H1 (cell line): ENCODE measurements around the gene AP3M1. TPM values are rescaled to one million over a fixed set of nuclear protein-coding genes. Genes with fewer than 3 reads are reported as not detected.

Experiments used
- CTCF ChIA-PET: fragments of 300-600 bp; sonication (Branson Sonifier 250); formaldehyde crosslinking; loops from one replicate; lab custom pipeline; 2021; ENCODE audit not compliant: partially characterized antibody; lab: Charles Lee
- POLR2A ChIA-PET: fragments of 300-600 bp; sonication (Branson Sonifier 250); formaldehyde crosslinking; loops from one replicate; lab custom pipeline; 2021; ENCODE audit warnings: inconsistent platforms; ENCODE audit not compliant: partially characterized antibody; lab: Charles Lee
- DNase-seq, 2 experiments: peaks; one replicate each; pipeline versions ENCODE4 v3.0.0 to v3.0.0-alpha.2; 2010 to 2022; ENCODE audit warnings: low spot score in 2 of 2, low read depth in 1 of 2, mixed read lengths in 1 of 2
- FAIRE-seq: peaks from 2 replicates; lab custom pipeline; 2011; peaks lifted over from hg19 to GRCh38; lab: Jason Lieb, UNC
- H2AFZ ChIP-seq: 2 replicates; pipeline ENCODE4 v1.8.1; 2012; ENCODE audit warnings: low read length, inconsistent platforms
- H2AK5ac ChIP-seq: 2 replicates; pipeline ENCODE4 v1.6.1; 2013; ENCODE audit warnings: low read depth, low read length
- H2BK120ac ChIP-seq: replicated peaks from 2 replicates; pipeline ENCODE3; 2013; ENCODE audit warnings: low read depth, low read length, inconsistent platforms
- H2BK12ac ChIP-seq: 2 replicates; pipeline ENCODE4 v1.6.1; 2013; ENCODE audit warnings: low read depth, low read length
- H2BK15ac ChIP-seq: 2 replicates; pipeline ENCODE4 v1.6.1; 2013; ENCODE audit warnings: low read length
- H2BK20ac ChIP-seq: 2 replicates; pipeline ENCODE4 v1.6.1; 2013; ENCODE audit warnings: low read length
- H2BK5ac ChIP-seq: 2 replicates; pipeline ENCODE4 v1.6.1; 2013; ENCODE audit warnings: low read depth, low read length
- H3K14ac ChIP-seq: 2 replicates; pipeline ENCODE4 v1.6.1; 2013; ENCODE audit warnings: inconsistent platforms; ENCODE audit not compliant: insufficient read length
- H3K18ac ChIP-seq: 2 replicates; pipeline ENCODE4 v1.6.1; 2013; ENCODE audit warnings: low read length; ENCODE audit errors: extremely low read depth
- H3K23ac ChIP-seq: 2 replicates; pipeline ENCODE4 v1.6.1; 2013; ENCODE audit warnings: inconsistent platforms; ENCODE audit not compliant: insufficient read length
- H3K23me2 ChIP-seq: 2 replicates; pipeline ENCODE4 v1.6.1; 2013; ENCODE audit warnings: low read depth, low read length
- H3K27ac ChIP-seq: 2 replicates; pipeline ENCODE4 v1.6.1; 2011; ENCODE audit warnings: low read depth, low read length, inconsistent platforms
- H3K27me3 ChIP-seq, 4 experiments: replicated peaks in 1 of 4; 1 replicate in 1 of 4; 2 replicates in 3 of 4; pipeline versions ENCODE4 v1.6.1 to v1.8.1; 2011 to 2013; ENCODE audit warnings: low read length in 3 of 4, mild to moderate bottlenecking in 3 of 4, inconsistent platforms in 2 of 4, mixed read lengths in 2 of 4, moderate library complexity in 1 of 4; ENCODE audit not compliant: control insufficient read depth in 3 of 4, insufficient read depth in 3 of 4; ENCODE audit errors: extremely low read depth in 1 of 4
- H3K36me3 ChIP-seq, 4 experiments: 2 replicates each; pipeline versions ENCODE4 v1.6.1 to v1.8.1; 2011 to 2013; ENCODE audit warnings: mild to moderate bottlenecking in 4 of 4, low read length in 3 of 4, moderate library complexity in 2 of 4, control low read depth in 1 of 4, inconsistent platforms in 1 of 4; ENCODE audit not compliant: insufficient read depth in 4 of 4, control insufficient read depth in 2 of 4
- H3K4ac ChIP-seq: replicated peaks from 2 replicates; pipeline ENCODE3; 2013; ENCODE audit warnings: low read length, low read depth, mixed read lengths, inconsistent platforms; ENCODE audit not compliant: insufficient read length
- H3K4me1 ChIP-seq, 4 experiments: replicated peaks in 1 of 4; 1 replicate in 1 of 4; 2 replicates in 3 of 4; pipeline versions ENCODE4 v1.6.1 to v1.8.1; 2011 to 2013; ENCODE audit warnings: low read length in 3 of 4, inconsistent platforms in 2 of 4, mixed read lengths in 1 of 4; ENCODE audit not compliant: insufficient read depth in 4 of 4, control insufficient read depth in 3 of 4
- H3K4me2 ChIP-seq, 2 experiments: 2 replicates each; pipeline versions ENCODE4 v1.6.1 to v1.8.1; 2011 to 2013; ENCODE audit warnings: low read depth in 2 of 2, low read length in 2 of 2, control low read depth in 1 of 2, inconsistent platforms in 1 of 2, mild to moderate bottlenecking in 1 of 2; ENCODE audit not compliant: insufficient read depth in 1 of 2
- H3K4me3 ChIP-seq, 4 experiments: fragments of 200-600, 300-600 bp in 1 of 4; sonication (generic), shearing (Covaris generic), sonication (Bioruptor Twin) in 1 of 4; 2 replicates each; pipeline versions ENCODE4 v1.5.1 to v1.8.1; 2011 to 2016; ENCODE audit warnings: low read length in 4 of 4, low read depth in 3 of 4, control low read depth in 2 of 4, inconsistent platforms in 2 of 4, mild to moderate bottlenecking in 2 of 4, mixed read lengths in 1 of 4, moderate library complexity in 1 of 4; ENCODE audit not compliant: insufficient read depth in 2 of 4; ENCODE audit errors: extremely low read depth in 1 of 4
- H3K56ac ChIP-seq: replicated peaks from 2 replicates; pipeline ENCODE3; 2013; ENCODE audit warnings: low read depth, mild to moderate bottlenecking, mixed read lengths, low read length, inconsistent platforms; ENCODE audit not compliant: insufficient read length
- H3K79me1 ChIP-seq: 2 replicates; pipeline ENCODE4 v1.6.1; 2013; ENCODE audit warnings: low read depth, low read length, control low read depth
- H3K79me2 ChIP-seq, 2 experiments: 2 replicates each; pipeline versions ENCODE4 v1.6.1 to v1.8.1; 2012 to 2013; ENCODE audit warnings: low read length in 2 of 2, mild to moderate bottlenecking in 2 of 2, inconsistent platforms in 1 of 2; ENCODE audit not compliant: insufficient read depth in 2 of 2, control insufficient read depth in 1 of 2
- H3K9ac ChIP-seq, 4 experiments: replicated peaks in 1 of 4; 1 replicate in 1 of 4; 2 replicates in 3 of 4; pipeline versions ENCODE4 v1.6.1 to v1.8.1; 2011 to 2013; ENCODE audit warnings: low read depth in 3 of 4, low read length in 3 of 4, control low read depth in 2 of 4, mild to moderate bottlenecking in 2 of 4, moderate library complexity in 2 of 4, inconsistent platforms in 1 of 4; ENCODE audit errors: extremely low read depth in 1 of 4
- H3K9me3 ChIP-seq, 2 experiments: 2 replicates each; pipeline versions ENCODE4 v1.6.1 to v1.8.1; 2012 to 2013; ENCODE audit warnings: mild to moderate bottlenecking in 2 of 2, moderate library complexity in 2 of 2, control low read depth in 1 of 2, inconsistent platforms in 1 of 2, low read depth in 1 of 2, low read length in 1 of 2, mixed read lengths in 1 of 2; ENCODE audit not compliant: insufficient read depth in 2 of 2
- H4K20me1 ChIP-seq, 2 experiments: replicated peaks in 1 of 2; 2 replicates each; pipeline versions ENCODE3 to v1.8.1; 2011 to 2013; ENCODE audit warnings: inconsistent platforms in 2 of 2, low read length in 2 of 2, mild to moderate bottlenecking in 1 of 2; ENCODE audit not compliant: insufficient read depth in 2 of 2, control insufficient read depth in 1 of 2
- H4K5ac ChIP-seq: 2 replicates; pipeline ENCODE4 v1.6.1; 2013; ENCODE audit warnings: low read length, low read depth, mixed read lengths, inconsistent platforms; ENCODE audit not compliant: insufficient read length
- H4K8ac ChIP-seq: 2 replicates; pipeline ENCODE4 v1.8.0; 2013; ENCODE audit warnings: mild to moderate bottlenecking, moderate library complexity, low read length, inconsistent platforms; ENCODE audit not compliant: insufficient read depth; ENCODE audit errors: extremely low read depth
- H4K91ac ChIP-seq: replicated peaks from 2 replicates; pipeline ENCODE3; 2013; ENCODE audit warnings: low read length, mixed read lengths, inconsistent platforms; ENCODE audit not compliant: insufficient read length
- CREB1 ChIP-seq: IDR thresholded peaks from 2 replicates; pipeline ENCODE4 v1.6.1; 2012; ENCODE audit warnings: inconsistent platforms
- CTBP2 ChIP-seq: IDR thresholded peaks from 2 replicates; pipeline ENCODE4 v1.7.0; 2011; ENCODE audit warnings: borderline replicate concordance, mild to moderate bottlenecking, moderate library complexity, mixed read lengths, low read length; ENCODE audit not compliant: insufficient read depth, insufficient read length
- SP4 ChIP-seq: IDR thresholded peaks from 2 replicates; pipeline ENCODE4 v1.6.1; 2012; ENCODE audit warnings: low read length, inconsistent platforms
- TEAD4 ChIP-seq: IDR thresholded peaks from 2 replicates; pipeline ENCODE4 v1.6.1; 2012; ENCODE audit warnings: low read depth, low read length, inconsistent platforms, mixed read lengths
- WGBS, 2 experiments: shearing (Covaris generic) in 1 of 2; methylation state at CpG; one replicate each; pipeline versions ENCODE4 v1.1.6 to v1.1.7; 2013 to 2015; ENCODE audit warnings: low lambda C conversion rate in 2 of 2, mixed read lengths in 2 of 2, inconsistent platforms in 1 of 2, low coverage in 1 of 2, missing lambda C conversion rate in 1 of 2; ENCODE audit not compliant: insufficient replicate concordance in 2 of 2, insufficient coverage in 1 of 2, insufficient read length in 1 of 2; ENCODE audit errors: extremely low coverage in 1 of 2, missing lambda C conversion rate in 1 of 2; 5-methylcytosine and 5-hydroxymethylcytosine counted together
- polyA plus RNA-seq, 7 experiments: library from polyadenylated mRNA; depleted of rRNA in 3 of 7; stranded (reverse) in 5 of 7; unstranded in 2 of 7; fragments of >200 nt in 5 of 7; fragments of 200-250 nt in 2 of 7; gene quantifications; 1 replicate in 5 of 7; 2 replicates in 1 of 7; 4 replicates in 1 of 7; pipeline versions ENCODE4 v1.2.1 to v1.2.3, GENCODE V29; 2011 to 2013; ENCODE audit warnings: missing spikeins in 2 of 7, mixed read lengths in 2 of 7
- total RNA-seq: library from RNA; stranded (reverse); fragmentation: NEBNext Ultra II Directional; extraction: Animal tissue kit (Norgen Biotek cat#: 25700); gene quantifications from 2 replicates; pipeline ENCODE4 v1.2.1, GENCODE V29; 2021

The AP3M1 gene
- total and polyA plus RNA-seq, 2 of the 8 experiments (the other 6 are each of a cell fraction or from before 2014, with no cell fraction given): 23.9 to 38.9 TPM

- FAIRE-seq (no peak), DNase-seq (no peak)
- no peak overlapping the region for H2AFZ ChIP-seq
- H3K9me3 ChIP-seq: no peaks in the 10 kb centered on the region
- no peak overlapping the region for H2BK20ac ChIP-seq
- H3K23me2 ChIP-seq: no peaks in the 10 kb centered on the region
- no peak overlapping the region for H4K91ac ChIP-seq
- H2BK5ac ChIP-seq: no peak overlapping the region
- H3K27ac ChIP-seq: no peak overlapping the region
- no peak overlapping the region for H2BK15ac ChIP-seq
- H3K4me2 ChIP-seq: no peak overlapping the region
- WGBS, 2 experiments: 100% methylated on average over 1 of the region's 1 CpG; no CpG with 5 or more reads in 1 of the 2 experiments
- H3K79me2 ChIP-seq: peaks cover 0 to 25% of the 10 kb centered on the region in 2 experiments; a peak in 3 of 4 replicates
- CTCF ChIA-PET: interaction anchor here (0.9 kb wide), 1 partner anchor 17 kb away, joined by 3 read pairs; the partner anchor contains the start of genes ADK and AP3M1
- H3K36me3 ChIP-seq: no peaks in the 10 kb centered on the region
- no peak overlapping the region for H3K56ac ChIP-seq
- no peak overlapping the region for H2BK12ac ChIP-seq
- no peak overlapping the region for H3K4me3 ChIP-seq
- TF ChIP-seq SP4 (no peak), CTBP2 (no peak), CREB1 (no peak), TEAD4 (no peak)
- H3K4ac ChIP-seq: no peak overlapping the region
- H4K8ac ChIP-seq: no peak overlapping the region
- no peak overlapping the region for H3K14ac ChIP-seq
- no peak overlapping the region for H4K5ac ChIP-seq
- no peaks in the 10 kb centered on the region for H3K27me3 ChIP-seq
- no peak overlapping the region for H2AK5ac ChIP-seq
- H3K9ac ChIP-seq: no peak overlapping the region
- POLR2A ChIA-PET: interaction anchor here (0.8 to 2.2 kb wide), 3 partner anchors 9 to 28 kb away, joined by 3 to 12 read pairs (median 6); partner anchors contain the start of gene ADK
- no peak overlapping the region for H3K23ac ChIP-seq
- H4K20me1 ChIP-seq: peaks cover 2% of the 10 kb centered on the region in 2 experiments
- no peaks in the 10 kb centered on the region; the same call in 1 of the 2 replicates for H3K79me1 ChIP-seq
- H2BK120ac ChIP-seq: no peak overlapping the region
- H3K18ac ChIP-seq: no peak overlapping the region
- no peaks in the 10 kb centered on the region for H3K4me1 ChIP-seq
These were observed 16.8 kb upstream of the AP3M1 start for GRCh38 chr10:74167443-74167842.
